Activated CD4-positive, alpha-beta memory T cell treated with anti-CD3 and anti-CD28 coated beads for 36 hours (primary cell): ENCODE data around the gene PHAF1. TPM values are rescaled to one million over a fixed set of nuclear protein-coding genes. Genes with fewer than 3 reads are reported as not detected.

Experiments used
- CTCF ChIA-PET: fragments of 350-600 bp; sonication (Branson Sonifier 250); formaldehyde crosslinking; loops from one replicate; lab custom pipeline; 2021; ENCODE audit warnings: antibody characterized with exemption, inconsistent platforms; lab: Charles Lee
- POLR2A ChIA-PET: fragments of 350-600 bp; sonication (Branson Sonifier 250); formaldehyde crosslinking; loops from one replicate; lab custom pipeline; 2021; ENCODE audit warnings: antibody characterized with exemption; lab: Charles Lee
- DNase-seq: peaks from one replicate; pipeline ENCODE4 v3.0.0-alpha.2; 2020
- H3K27ac Mint-ChIP-seq: one replicate; pipeline ENCODE4 v1.8.0; 2021; ENCODE audit warnings: mixed read lengths
- H3K27me3 Mint-ChIP-seq: one replicate; pipeline ENCODE4 v1.8.0; 2021; ENCODE audit warnings: mixed read lengths
- H3K36me3 Mint-ChIP-seq: one replicate; pipeline ENCODE4 v1.8.0; 2021; ENCODE audit warnings: mixed read lengths
- H3K4me1 Mint-ChIP-seq: one replicate; pipeline ENCODE4 v1.8.0; 2021; ENCODE audit warnings: low read depth, mixed read lengths
- H3K4me3 Mint-ChIP-seq: one replicate; pipeline ENCODE4 v1.8.0; 2021; ENCODE audit warnings: mild to moderate bottlenecking, mixed read lengths
- H3K9me3 Mint-ChIP-seq: one replicate; pipeline ENCODE4 v1.8.0; 2021; ENCODE audit warnings: mixed read lengths
- intact Hi-C: fragments of 100-400 bp; cut with micrococcal nuclease; formaldehyde crosslinking; loops from one replicate; pipeline ENCODE4 v1.15.1; 2023
- total RNA-seq, 2 experiments: library from RNA; stranded (reverse); gene quantifications; one replicate each; pipeline ENCODE4 v1.2.3, GENCODE V29; 2021

The PHAF1 gene
- total RNA-seq, result 10 to 100 TPM; 11.4 to 12.3 TPM

GRCh38 chr16:67109407-67110135, at the start of gene PHAF1:
Gene PHAF1, plus strand, starts transcription at chr16:67109941. Its CDS starts 235 bp downstream, at chr16:67110176.
- ChIA-PET POLR2A (no interaction called here), CTCF (interaction anchor here (0.9 to 2.5 kb wide), 4 partner anchors 8 to 92 kb away, joined by 3 to 13 read pairs (median 6); no protein-coding TSS in a partner anchor)
- Mint-ChIP-seq H3K27ac (peak within 1 kb of the TSS; percentile 80), H3K27me3 (no peaks in the 10 kb centered on the region), H3K36me3 (peaks cover 2% of the 10 kb centered on the region), H3K4me1 (peaks cover 32% of the 10 kb centered on the region), H3K9me3 (no peaks in the 10 kb centered on the region), H3K4me3 (peak within 1 kb of the TSS; percentile 92)
- DNase-seq, result peak; percentile 97
- intact Hi-C loops, result loop anchor here (5.0 kb wide), 1 partner anchor 48 kb away; the partner anchor contains the start of genes FBXL8 and TRADD

DNA sequence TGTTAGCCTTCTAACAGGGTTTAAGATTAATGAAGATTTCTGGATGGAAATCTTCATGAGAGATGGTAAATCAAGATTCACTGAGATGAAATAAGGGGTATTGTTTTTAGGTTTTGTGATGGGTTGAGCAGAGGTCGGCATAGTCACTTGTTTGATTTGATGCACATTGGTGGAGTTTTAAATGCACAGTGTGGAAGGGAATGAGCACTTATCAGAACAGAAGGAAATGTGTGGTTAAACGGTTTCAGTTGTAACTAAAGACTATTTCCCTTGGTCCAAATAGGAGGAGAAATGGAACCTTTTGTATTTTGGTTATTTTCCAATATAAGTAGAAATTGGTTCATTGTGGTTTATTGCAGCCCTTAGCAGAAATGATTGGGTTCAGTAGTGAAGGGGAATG, 46.7 kb upstream of the PHAF1 start:
- H3K9me3 Mint-ChIP-seq, result no peaks in the 10 kb centered on the region
- no peak overlapping the region for H3K4me3 Mint-ChIP-seq
- H3K36me3 Mint-ChIP-seq, result peaks cover 19% of the 10 kb centered on the region
- CTCF ChIA-PET, result no interaction called here
- H3K27me3 Mint-ChIP-seq, result no peaks in the 10 kb centered on the region
- POLR2A ChIA-PET, result no interaction called here
- no peak for DNase-seq
- intact Hi-C loops, result no loop called here
- peaks cover 14% of the 10 kb centered on the region for H3K4me1 Mint-ChIP-seq
- H3K27ac Mint-ChIP-seq, result no peak overlapping the region

GRCh38 chr16:67068212-67068753, 41.5 kb upstream of the PHAF1 start:
- DNase-seq, result no peak
- intact Hi-C loops, result no loop called here
- Mint-ChIP-seq H3K27me3 (no peaks in the 10 kb centered on the region), H3K36me3 (peaks cover 27% of the 10 kb centered on the region), H3K4me1 (peaks cover 3% of the 10 kb centered on the region), H3K9me3 (no peaks in the 10 kb centered on the region), H3K4me3 (no peak overlapping the region), H3K27ac (no peak overlapping the region)
- CTCF ChIA-PET, result interaction anchor here (0.6 to 0.7 kb wide), 2 partner anchors 38 to 251 kb away, joined by 3 read pairs; no protein-coding TSS in a partner anchor
- POLR2A ChIA-PET, result interaction anchor here (1.4 kb wide), 1 partner anchor 13 kb away, joined by 3 read pairs; no protein-coding TSS in a partner anchor

DNA sequence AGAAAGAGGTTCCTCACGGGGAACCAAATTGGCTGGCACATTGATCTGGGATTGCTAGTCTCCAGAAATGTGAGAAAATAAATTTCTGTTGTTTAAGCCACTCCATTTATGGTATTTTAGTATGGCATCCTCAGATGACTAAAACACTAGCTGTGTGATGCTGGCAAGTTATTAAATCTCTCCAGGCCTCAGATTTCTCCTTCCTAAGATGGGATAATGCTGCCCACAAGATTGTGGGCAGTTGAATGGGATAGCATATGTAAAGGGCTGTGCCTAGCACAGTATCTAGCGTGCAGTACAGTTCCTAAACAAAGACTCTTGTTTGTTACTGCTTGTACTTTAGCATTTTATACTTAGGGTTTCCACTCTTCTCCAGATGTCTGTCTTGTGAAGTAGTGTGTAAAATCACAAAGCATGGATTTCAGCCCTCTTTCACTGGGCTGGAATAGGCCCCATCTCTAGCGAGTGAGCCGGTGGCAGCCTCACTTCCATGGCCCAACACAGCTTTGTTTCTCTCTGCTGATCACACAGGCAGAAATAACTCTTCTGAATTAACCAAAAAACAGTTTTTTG, 38.2 kb upstream of the PHAF1 start:
- Mint-ChIP-seq H3K9me3 (no peaks in the 10 kb centered on the region), H3K4me3 (no peak overlapping the region), H3K4me1 (no peaks in the 10 kb centered on the region), H3K36me3 (peaks cover 33% of the 10 kb centered on the region), H3K27me3 (no peaks in the 10 kb centered on the region), H3K27ac (no peak overlapping the region)
- CTCF ChIA-PET, result interaction anchor here (1.6 to 2.3 kb wide), 2 partner anchors 54 to 84 kb away, joined by 3 to 6 read pairs; no protein-coding TSS in a partner anchor
- intact Hi-C loops, result no loop called here
- POLR2A ChIA-PET, result no interaction called here
- DNase-seq, result no peak

DNA sequence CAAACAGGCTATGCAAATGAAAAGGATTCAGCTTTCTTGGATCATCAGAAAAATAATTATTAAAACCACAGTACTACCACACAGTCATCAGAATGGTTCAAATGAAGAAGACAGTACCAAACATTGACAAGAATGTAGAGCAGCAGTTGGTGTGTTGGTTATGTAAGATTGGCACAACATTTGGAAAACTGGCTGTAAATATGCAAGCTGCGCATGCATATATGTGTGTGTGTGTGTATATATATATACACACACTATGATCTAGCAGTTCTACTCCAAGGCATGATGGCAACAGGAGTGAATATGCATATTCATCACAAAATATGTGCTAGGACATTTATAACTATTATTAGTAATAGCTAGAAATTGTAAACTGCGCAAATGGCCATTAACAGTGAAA, 34.4 kb upstream of the PHAF1 start:
- ChIA-PET CTCF (interaction anchor here (1.2 kb wide), 1 partner anchor 80 kb away, joined by 3 read pairs; no protein-coding TSS in a partner anchor), POLR2A (interaction anchor here (0.9 kb wide), 1 partner anchor 116 kb away, joined by 4 read pairs; no protein-coding TSS in a partner anchor)
- no peaks in the 10 kb centered on the region for H3K4me1 Mint-ChIP-seq
- DNase-seq, result no peak
- no peak overlapping the region for H3K4me3 Mint-ChIP-seq
- intact Hi-C loops, result no loop called here
- H3K36me3 Mint-ChIP-seq, result peaks cover 15% of the 10 kb centered on the region
- H3K9me3 Mint-ChIP-seq, result no peaks in the 10 kb centered on the region
- H3K27me3 Mint-ChIP-seq, result no peaks in the 10 kb centered on the region
- no peak overlapping the region for H3K27ac Mint-ChIP-seq

- intact Hi-C loops, result no loop called here
- Mint-ChIP-seq H3K9me3 (no peaks in the 10 kb centered on the region), H3K36me3 (peaks cover 12% of the 10 kb centered on the region)
Measured at GRCh38 chr16:67077871-67078270, 31.9 kb upstream of the PHAF1 start.

GRCh38 chr16:67082100-67082499, 27.6 kb upstream of the PHAF1 start:
- CTCF ChIA-PET, result interaction anchor here (1.0 kb wide), 1 partner anchor 21 kb away, joined by 4 read pairs; no protein-coding TSS in a partner anchor
- intact Hi-C loops, result no loop called here
- no peak overlapping the region for H3K4me3 Mint-ChIP-seq
- peaks cover 12% of the 10 kb centered on the region for H3K36me3 Mint-ChIP-seq
- POLR2A ChIA-PET, result interaction anchor here (0.6 kb wide), 2 partner anchors 101 to 385 kb away, joined by 3 to 6 read pairs; no protein-coding TSS in a partner anchor
- DNase-seq, result no peak
- H3K27ac Mint-ChIP-seq, result no peak overlapping the region
- H3K4me1 Mint-ChIP-seq, result peaks cover 3% of the 10 kb centered on the region
- H3K27me3 Mint-ChIP-seq, result no peaks in the 10 kb centered on the region
- no peaks in the 10 kb centered on the region for H3K9me3 Mint-ChIP-seq

More at GRCh38 chr16:67077871-67078270, 31.9 kb upstream of the PHAF1 start:
- DNase-seq, result no peak
- Mint-ChIP-seq H3K4me3 (no peak overlapping the region), H3K4me1 (no peaks in the 10 kb centered on the region), H3K27me3 (no peaks in the 10 kb centered on the region), H3K27ac (no peak overlapping the region)
- ChIA-PET CTCF (interaction anchor here (1.4 kb wide), 1 partner anchor 77 kb away, joined by 3 read pairs; no protein-coding TSS in a partner anchor), POLR2A (no interaction called here)

- intact Hi-C loops, result no loop called here
- Mint-ChIP-seq H3K4me3 (no peak overlapping the region), H3K4me1 (peaks cover 3% of the 10 kb centered on the region), H3K27me3 (no peaks in the 10 kb centered on the region), H3K9me3 (no peaks in the 10 kb centered on the region), H3K27ac (no peak overlapping the region), H3K36me3 (peaks cover 11% of the 10 kb centered on the region)
- ChIA-PET CTCF (interaction anchor here (1.0 kb wide), 1 partner anchor 20 kb away, joined by 4 read pairs; no protein-coding TSS in a partner anchor), POLR2A (no interaction called here)
- DNase-seq, result no peak
Measured at GRCh38 chr16:67082891-67083290, 26.9 kb upstream of the PHAF1 start.

- H3K27me3 Mint-ChIP-seq, result no peaks in the 10 kb centered on the region
Measured at GRCh38 chr16:67084345-67085028, 25.3 kb upstream of the PHAF1 start.

DNA sequence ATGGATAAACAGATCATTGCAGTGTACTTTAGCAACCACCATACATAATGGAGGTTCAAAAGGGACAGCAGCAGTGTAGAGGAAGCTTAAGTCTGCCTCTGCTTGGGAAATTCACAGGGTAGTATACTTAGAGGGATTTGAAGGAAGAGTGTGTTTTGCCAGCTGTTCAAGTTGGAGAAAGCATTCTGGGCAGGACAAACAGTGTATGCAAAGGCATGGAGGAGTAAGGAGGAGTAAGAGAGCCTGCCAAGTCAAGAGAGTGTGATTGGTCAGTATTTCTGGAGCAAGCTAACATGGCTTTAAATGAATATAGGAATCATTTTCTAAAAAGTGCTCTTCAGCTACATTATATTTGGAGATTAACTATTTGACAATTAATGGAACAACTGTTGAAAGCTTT, 22.9 kb upstream of the PHAF1 start:
- Mint-ChIP-seq H3K4me3 (no peak overlapping the region), H3K4me1 (peaks cover 8% of the 10 kb centered on the region), H3K27ac (no peak overlapping the region), H3K9me3 (no peaks in the 10 kb centered on the region), H3K27me3 (no peaks in the 10 kb centered on the region), H3K36me3 (peaks cover 7% of the 10 kb centered on the region)
- CTCF ChIA-PET, result interaction anchor here (1.3 to 2.4 kb wide), 2 partner anchors 69 to 341 kb away, joined by 3 to 8 read pairs; no protein-coding TSS in a partner anchor
- intact Hi-C loops, result no loop called here
- POLR2A ChIA-PET, result no interaction called here
- DNase-seq, result no peak

More at GRCh38 chr16:67084345-67085028, 25.3 kb upstream of the PHAF1 start:
- intact Hi-C loops, result no loop called here
- Mint-ChIP-seq H3K4me3 (no peak overlapping the region), H3K36me3 (peaks cover 11% of the 10 kb centered on the region), H3K27ac (no peak overlapping the region), H3K4me1 (peaks cover 5% of the 10 kb centered on the region), H3K9me3 (no peaks in the 10 kb centered on the region)
- CTCF ChIA-PET, result no interaction called here
- POLR2A ChIA-PET, result no interaction called here
- no peak for DNase-seq

DNA sequence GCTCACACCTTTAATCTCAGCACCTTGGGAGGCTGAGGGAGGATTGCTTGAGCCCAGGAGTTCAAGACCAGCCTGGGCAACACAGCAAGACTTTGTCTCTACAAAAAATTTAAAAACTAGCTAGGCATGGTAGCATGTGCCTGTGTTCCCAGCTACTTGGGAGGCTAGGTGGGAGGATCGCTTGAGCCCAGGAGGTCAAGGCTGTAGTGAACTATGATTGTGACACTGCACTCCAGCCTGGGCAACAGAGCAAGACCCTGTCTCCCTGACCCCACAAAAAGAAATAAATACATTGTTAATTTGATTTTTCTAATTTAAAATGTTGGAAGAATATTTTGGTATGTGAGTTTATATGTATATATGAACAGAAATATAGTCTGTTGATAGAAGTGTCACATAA, 22.4 kb upstream of the PHAF1 start:
- Mint-ChIP-seq H3K27me3 (no peaks in the 10 kb centered on the region), H3K9me3 (no peaks in the 10 kb centered on the region), H3K4me3 (no peak overlapping the region), H3K36me3 (peaks cover 10% of the 10 kb centered on the region), H3K4me1 (peaks cover 13% of the 10 kb centered on the region), H3K27ac (no peak overlapping the region)
- ChIA-PET CTCF (interaction anchor here (2.4 kb wide), 1 partner anchor 69 kb away, joined by 8 read pairs; no protein-coding TSS in a partner anchor), POLR2A (no interaction called here)
- DNase-seq, result no peak
- intact Hi-C loops, result no loop called here
